RWPE1 (cell line): ENCODE results near the gene SPATA2L.
A peak's percentile ranks its signal among the peaks of the same experiment; 100 is the strongest.
"Not testable (repeated sequence)": the region's sequence is repeated elsewhere in the genome, so short reads cannot be mapped to it uniquely, and the experiment has no call there.

Source experiments
- CTCF ChIA-PET: fragments of 350-600 bp; sonication (Branson Sonifier 250); formaldehyde crosslinking; extraction: SDS; loops from one replicate; lab custom pipeline; 2021; lab: Yijun Ruan, JAX
- POLR2A ChIA-PET: fragments of 400-600 bp; formaldehyde crosslinking; extraction: SDS; loops from one replicate; lab custom pipeline; 2020; ENCODE audit warnings: antibody characterized with exemption; ENCODE audit not compliant: low non-redundant PET; lab: Yijun Ruan, JAX
- DNase-seq: peaks from one replicate; pipeline ENCODE4 v3.0.0; 2012; ENCODE audit warnings: low spot score
- H3K27ac ChIP-seq: fragments of 450-650 bp; 2 replicates; pipeline ENCODE4 v1.5.1; 2017
- TF ChIP-seq, protein P1 (sequence below): fragments of 450-650 bp; conservative IDR thresholded peaks from 2 replicates; pipeline ENCODE4 v1.5.1; 2017; ENCODE audit warnings: low read depth, mild to moderate bottlenecking

Gene SPATA2L

DNA sequence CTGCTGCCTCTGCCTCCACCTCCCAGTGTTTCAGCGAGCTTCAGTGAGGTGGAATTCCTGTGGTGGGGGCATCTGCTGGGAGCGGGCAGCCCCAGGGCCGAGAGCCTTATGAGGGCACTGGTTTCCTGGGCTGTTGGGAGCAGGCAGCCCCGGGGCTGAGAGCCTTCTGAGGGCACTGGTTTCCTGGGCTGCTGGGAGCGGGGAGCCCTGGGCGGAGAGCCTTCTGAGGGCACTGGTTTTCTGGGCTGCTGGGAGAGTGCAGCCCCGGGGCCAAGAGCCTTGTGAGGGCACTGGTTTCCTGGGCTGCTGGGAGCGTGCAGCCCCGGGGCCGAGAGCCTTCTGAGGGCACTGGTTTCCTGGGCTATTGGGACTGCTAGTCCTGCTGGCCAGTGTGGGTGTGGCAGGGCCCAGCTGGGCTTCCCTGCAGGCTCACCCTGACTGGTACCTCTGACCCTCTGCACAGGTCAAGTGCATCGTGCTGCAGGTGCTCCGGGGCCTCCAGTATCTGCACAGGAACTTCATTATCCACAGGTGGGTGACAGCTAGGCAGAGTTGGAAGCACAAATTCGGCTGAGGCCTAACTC, 9.4 kb downstream of the SPATA2L start:
- CTCF ChIA-PET: interaction anchor here (0.7 kb wide), 1 partner anchor 8 kb away, joined by 4 read pairs; no protein-coding TSS in a partner anchor
- TF ChIP-seq, protein P1, sequence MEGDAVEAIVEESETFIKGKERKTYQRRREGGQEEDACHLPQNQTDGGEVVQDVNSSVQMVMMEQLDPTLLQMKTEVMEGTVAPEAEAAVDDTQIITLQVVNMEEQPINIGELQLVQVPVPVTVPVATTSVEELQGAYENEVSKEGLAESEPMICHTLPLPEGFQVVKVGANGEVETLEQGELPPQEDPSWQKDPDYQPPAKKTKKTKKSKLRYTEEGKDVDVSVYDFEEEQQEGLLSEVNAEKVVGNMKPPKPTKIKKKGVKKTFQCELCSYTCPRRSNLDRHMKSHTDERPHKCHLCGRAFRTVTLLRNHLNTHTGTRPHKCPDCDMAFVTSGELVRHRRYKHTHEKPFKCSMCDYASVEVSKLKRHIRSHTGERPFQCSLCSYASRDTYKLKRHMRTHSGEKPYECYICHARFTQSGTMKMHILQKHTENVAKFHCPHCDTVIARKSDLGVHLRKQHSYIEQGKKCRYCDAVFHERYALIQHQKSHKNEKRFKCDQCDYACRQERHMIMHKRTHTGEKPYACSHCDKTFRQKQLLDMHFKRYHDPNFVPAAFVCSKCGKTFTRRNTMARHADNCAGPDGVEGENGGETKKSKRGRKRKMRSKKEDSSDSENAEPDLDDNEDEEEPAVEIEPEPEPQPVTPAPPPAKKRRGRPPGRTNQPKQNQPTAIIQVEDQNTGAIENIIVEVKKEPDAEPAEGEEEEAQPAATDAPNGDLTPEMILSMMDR: no peak
- no peak for DNase-seq
- POLR2A ChIA-PET: no interaction called here
- no peak overlapping the region for H3K27ac ChIP-seq

- POLR2A ChIA-PET: no interaction called here
- DNase-seq: no peak
- TF ChIP-seq, protein P1: no peak
- no peak overlapping the region for H3K27ac ChIP-seq
- CTCF ChIA-PET: interaction anchor here (0.7 kb wide), 1 partner anchor 8 kb away, joined by 4 read pairs; no protein-coding TSS in a partner anchor
These were observed 10.1 kb downstream of the SPATA2L start for GRCh38 chr16:89691231-89691985.

DNA sequence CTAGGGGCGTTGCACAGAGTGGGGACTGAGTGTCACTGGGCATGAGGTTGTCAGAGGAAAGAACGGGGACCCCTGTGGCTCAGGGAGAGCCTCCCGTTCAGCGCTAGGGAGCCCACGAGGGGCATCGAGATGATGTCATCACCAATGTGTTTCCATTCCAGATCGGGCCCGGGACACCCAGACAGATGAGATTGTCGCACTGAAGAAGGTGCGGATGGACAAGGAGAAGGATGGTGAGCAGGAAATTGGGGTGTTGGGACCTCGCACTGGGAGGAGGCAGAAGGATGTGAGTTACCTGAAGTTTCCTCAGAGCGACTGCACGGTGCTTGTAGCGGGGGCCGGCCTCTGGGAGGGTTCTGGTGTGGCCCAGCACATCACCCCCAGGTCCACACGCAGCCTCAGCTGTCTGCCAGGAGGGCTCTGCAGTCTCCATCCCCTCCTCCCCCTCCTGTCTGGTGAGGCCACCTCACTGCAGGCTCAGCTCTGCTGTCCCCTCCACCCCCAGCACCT, 11.1 kb downstream of the SPATA2L start:
- no peak for DNase-seq
- TF ChIP-seq, protein P1: no peak
- H3K27ac ChIP-seq: no peak overlapping the region
- ChIA-PET CTCF (no interaction called here), POLR2A (no interaction called here)

GRCh38 chr16:89689621-89690020, 11.9 kb downstream of the SPATA2L start:
- DNase-seq, POLR2A ChIA-PET, H3K27ac ChIP-seq, CTCF ChIA-PET: not testable (repeated sequence)

- no peak for DNase-seq
- ChIA-PET POLR2A (interaction anchor here (0.9 kb wide), 1 partner anchor 9 kb away, joined by 3 read pairs; no protein-coding TSS in a partner anchor), CTCF (no interaction called here)
- H3K27ac ChIP-seq: peak overlapping the region; percentile 92
- TF ChIP-seq, protein P1: no peak
These were observed 12.4 kb downstream of the SPATA2L start for GRCh38 chr16:89689142-89689541.

GRCh38 chr16:89688395-89688794, 13.1 kb downstream of the SPATA2L start:
- DNase-seq: no peak
- TF ChIP-seq, protein P1: no peak
- POLR2A ChIA-PET: interaction anchor here (0.9 kb wide), 1 partner anchor 10 kb away, joined by 3 read pairs; no protein-coding TSS in a partner anchor
- CTCF ChIA-PET: no interaction called here
- H3K27ac ChIP-seq: peak overlapping the region; percentile 92
